ENCODE results near the gene DHRS12. TPM values are rescaled to one million over a fixed set of nuclear protein-coding genes. Genes with fewer than 3 reads are reported as not detected.

Gene DHRS12
- total RNA-seq, 2 experiments from 2014 or later = 10.0 to 14.8 TPM

DNA sequence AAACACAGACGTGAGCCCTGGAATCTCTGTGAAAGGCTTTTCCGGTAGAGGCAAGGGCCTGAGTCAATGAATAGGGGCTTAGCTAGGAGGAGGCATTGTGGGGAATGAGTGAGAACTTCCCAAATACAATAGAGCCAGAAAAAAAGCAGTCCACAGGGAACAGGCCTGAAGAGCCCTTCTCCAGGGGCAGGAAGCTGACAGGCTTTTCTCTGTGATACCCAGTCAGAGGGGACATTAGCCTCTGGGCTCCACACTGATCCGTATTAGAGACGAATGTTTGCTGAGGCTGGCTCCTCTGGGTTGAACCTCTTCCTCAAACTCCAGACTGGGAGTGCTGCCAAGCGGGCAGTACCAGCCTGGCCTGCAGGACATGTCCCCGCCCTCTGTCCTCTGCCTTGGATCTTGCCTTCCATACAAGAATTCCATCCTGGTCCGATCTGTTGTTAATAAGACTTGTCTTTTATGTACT is 2.3 kb downstream of the DHRS12 start:
- H3K4me1 ChIP-seq (ENCODE audit: insufficient read depth, low read length) = peaks cover 64% of the 10 kb centered on the region
- CTCF ChIA-PET = interaction anchor here (0.5 to 2.6 kb wide), 4 partner anchors 14 to 367 kb away, joined by 3 to 5 read pairs (median 4); no protein-coding TSS in a partner anchor
- intact Hi-C loops (cut with DNase I, micrococcal nuclease) = loop anchor here (2.0 to 5.0 kb wide), 6 partner anchors 19 to 391 kb away; partner anchors contain the start of genes ALG11 (in 2 of the 2), ATP7B (in 1 of the 2) and WDFY2 (in 1 of the 2)
- no peaks in the 10 kb centered on the region for H3K9me3 Mint-ChIP-seq
- peaks cover 56% of the 10 kb centered on the region for H3K4me1 Mint-ChIP-seq (ENCODE audit: low read depth)
- POLR2A ChIA-PET = interaction anchor here (2.4 to 7.4 kb wide), 4 partner anchors 20 to 349 kb away, joined by 23 to 135 read pairs (median 33); partner anchors contain the start of gene INTS6
- H3K4me3 Mint-ChIP-seq = peak overlapping the region; percentile 97
- ATAC-seq (ENCODE audit: poor library complexity) (no peak), DNase-seq (no peak)
- no peaks in the 10 kb centered on the region for H3K9me3 ChIP-seq (ENCODE audit: control insufficient read depth in 1 of 2, insufficient read depth in 1 of 2, low read length in 2 of 2)
- H3K27ac Mint-ChIP-seq = peak overlapping the region; percentile 99
- no peaks in the 10 kb centered on the region for H3K27me3 ChIP-seq (ENCODE audit: control insufficient read depth in 1 of 2, insufficient read depth in 2 of 2, low read length in 2 of 2)
- peak overlapping the region; percentile 99 for H3K27ac ChIP-seq (ENCODE audit: low read depth in 1 of 2, low read length in 2 of 2)
- peaks cover 5% of the 10 kb centered on the region for H3K36me3 ChIP-seq (ENCODE audit: insufficient read depth, low read length)
- TF ChIP-seq, protein P1, sequence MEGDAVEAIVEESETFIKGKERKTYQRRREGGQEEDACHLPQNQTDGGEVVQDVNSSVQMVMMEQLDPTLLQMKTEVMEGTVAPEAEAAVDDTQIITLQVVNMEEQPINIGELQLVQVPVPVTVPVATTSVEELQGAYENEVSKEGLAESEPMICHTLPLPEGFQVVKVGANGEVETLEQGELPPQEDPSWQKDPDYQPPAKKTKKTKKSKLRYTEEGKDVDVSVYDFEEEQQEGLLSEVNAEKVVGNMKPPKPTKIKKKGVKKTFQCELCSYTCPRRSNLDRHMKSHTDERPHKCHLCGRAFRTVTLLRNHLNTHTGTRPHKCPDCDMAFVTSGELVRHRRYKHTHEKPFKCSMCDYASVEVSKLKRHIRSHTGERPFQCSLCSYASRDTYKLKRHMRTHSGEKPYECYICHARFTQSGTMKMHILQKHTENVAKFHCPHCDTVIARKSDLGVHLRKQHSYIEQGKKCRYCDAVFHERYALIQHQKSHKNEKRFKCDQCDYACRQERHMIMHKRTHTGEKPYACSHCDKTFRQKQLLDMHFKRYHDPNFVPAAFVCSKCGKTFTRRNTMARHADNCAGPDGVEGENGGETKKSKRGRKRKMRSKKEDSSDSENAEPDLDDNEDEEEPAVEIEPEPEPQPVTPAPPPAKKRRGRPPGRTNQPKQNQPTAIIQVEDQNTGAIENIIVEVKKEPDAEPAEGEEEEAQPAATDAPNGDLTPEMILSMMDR (IDR thresholded peaks at IDR 0.05) = no peak
- H3K4me3 ChIP-seq (ENCODE audit: low read length) = no peak overlapping the region
- H3K36me3 Mint-ChIP-seq (ENCODE audit: low read depth) = peaks cover 24% of the 10 kb centered on the region
- H3K27me3 Mint-ChIP-seq = no peaks in the 10 kb centered on the region

DNA sequence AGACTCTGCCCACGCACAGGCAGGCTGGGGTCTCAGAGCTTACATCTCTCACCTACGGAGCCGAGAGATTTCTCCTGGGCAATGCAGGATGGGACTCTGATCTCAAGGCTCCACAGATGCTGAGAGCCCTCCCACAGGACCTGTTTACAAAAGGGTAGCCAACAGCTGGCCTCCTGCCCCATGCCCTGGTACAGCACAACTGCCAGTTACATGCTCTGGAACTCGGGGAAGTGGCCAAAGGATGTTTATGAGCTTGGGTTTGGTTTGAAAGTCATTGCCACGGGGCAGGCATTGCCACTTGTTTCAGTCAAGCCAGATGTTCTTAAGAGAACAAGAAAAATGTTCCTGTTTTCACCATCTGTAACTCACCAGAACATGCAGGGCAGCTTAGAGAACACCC is 3.5 kb downstream of the DHRS12 start:
- peak overlapping the region in 1 of 2 donors; percentile 26 for H3K27ac ChIP-seq (ENCODE audit: low read depth in 1 of 2, low read length in 2 of 2)
- no peaks in the 10 kb centered on the region for H3K9me3 ChIP-seq (ENCODE audit: control insufficient read depth in 1 of 2, insufficient read depth in 1 of 2, low read length in 2 of 2)
- Mint-ChIP-seq H3K36me3 (ENCODE audit: low read depth) (peaks cover 27% of the 10 kb centered on the region), H3K27ac (peak overlapping the region; percentile 99), H3K4me1 (ENCODE audit: low read depth) (peaks cover 44% of the 10 kb centered on the region), H3K9me3 (no peaks in the 10 kb centered on the region), H3K27me3 (no peaks in the 10 kb centered on the region), H3K4me3 (no peak overlapping the region)
- intact Hi-C loops (cut with DNase I, micrococcal nuclease) = loop anchor here in 1 of 2 experiments (5.0 kb wide), 2 partner anchors 212 to 392 kb away; partner anchors contain the start of genes ALG11 and ATP7B
- DNase-seq = no peak
- TF ChIP-seq, protein P1 (IDR thresholded peaks at IDR 0.05) = no peak
- peaks cover 56% of the 10 kb centered on the region for H3K4me1 ChIP-seq (ENCODE audit: insufficient read depth, low read length)
- H3K4me3 ChIP-seq (ENCODE audit: low read length) = no peak overlapping the region
- ChIA-PET POLR2A (interaction anchor here (3.6 to 7.4 kb wide), 2 partner anchors 215 to 348 kb away, joined by 23 to 135 read pairs; partner anchors contain the start of gene INTS6), CTCF (interaction anchor here (0.9 to 2.6 kb wide), 3 partner anchors 15 to 356 kb away, joined by 3 to 5 read pairs (median 3); no protein-coding TSS in a partner anchor)
- no peak for ATAC-seq (ENCODE audit: poor library complexity)
- H3K36me3 ChIP-seq (ENCODE audit: insufficient read depth, low read length) = peaks cover 13% of the 10 kb centered on the region
- no peaks in the 10 kb centered on the region for H3K27me3 ChIP-seq (ENCODE audit: control insufficient read depth in 1 of 2, insufficient read depth in 2 of 2, low read length in 2 of 2)

DNA sequence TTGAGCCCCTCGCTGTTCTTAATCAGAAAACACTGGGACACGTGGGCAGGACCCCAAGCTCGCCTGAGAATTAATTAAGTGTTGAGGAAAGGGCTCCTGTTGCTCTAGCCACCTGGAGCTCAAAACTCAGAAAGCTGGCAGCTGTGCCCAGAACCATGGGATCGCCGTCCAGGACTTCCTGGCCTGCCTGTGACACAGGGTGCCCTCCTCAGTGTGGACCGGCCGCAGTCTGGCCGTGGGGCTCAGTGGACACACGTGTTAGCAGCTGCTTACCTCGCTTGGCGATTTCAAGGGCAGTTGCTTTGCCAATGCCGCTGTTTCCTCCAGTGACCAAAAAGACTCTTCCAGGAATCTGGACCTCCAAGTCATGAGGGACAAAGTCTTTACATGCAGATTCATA is 4.7 kb downstream of the DHRS12 start:
- ChIA-PET CTCF (no interaction called here), POLR2A (interaction anchor here (1.4 to 7.4 kb wide), 2 partner anchors 347 to 674 kb away, joined by 3 to 135 read pairs; partner anchors contain the start of gene INTS6)
- Histone ChIP-seq H3K4me3 (ENCODE audit: low read length) (no peak overlapping the region), H3K36me3 (ENCODE audit: insufficient read depth, low read length) (peaks cover 13% of the 10 kb centered on the region), H3K27ac (ENCODE audit: low read depth in 1 of 2, low read length in 2 of 2) (no peak overlapping the region), H3K4me1 (ENCODE audit: insufficient read depth, low read length) (peaks cover 44% of the 10 kb centered on the region), H3K27me3 (ENCODE audit: control insufficient read depth in 1 of 2, insufficient read depth in 2 of 2, low read length in 2 of 2) (no peaks in the 10 kb centered on the region), H3K9me3 (ENCODE audit: control insufficient read depth in 1 of 2, insufficient read depth in 1 of 2, low read length in 2 of 2) (no peaks in the 10 kb centered on the region)
- Mint-ChIP-seq H3K27ac (peak overlapping the region; percentile 99), H3K4me3 (no peak overlapping the region), H3K27me3 (no peaks in the 10 kb centered on the region), H3K9me3 (no peaks in the 10 kb centered on the region), H3K36me3 (ENCODE audit: low read depth) (peaks cover 26% of the 10 kb centered on the region), H3K4me1 (ENCODE audit: low read depth) (peaks cover 32% of the 10 kb centered on the region)
- ATAC-seq (ENCODE audit: poor library complexity) (no peak), DNase-seq (no peak)
- intact Hi-C loops (cut with DNase I, micrococcal nuclease) = loop anchor here in 1 of 2 experiments (2.0 to 10.0 kb wide), 3 partner anchors 362 to 672 kb away; no protein-coding TSS in a partner anchor
- TF ChIP-seq, protein P1 (IDR thresholded peaks at IDR 0.05) = no peak
